Activated CD4-positive, CD25-positive, alpha-beta regulatory T cell treated with anti-CD3 and anti-CD28 coated beads, Interleukin-2, amount 50 U/mL, for 24 hours (primary cell): ENCODE results near the gene ANKRD12.
"Not testable (repeated sequence)": the region's sequence is repeated elsewhere in the genome, so short reads cannot be mapped to it uniquely, and the experiment has no call there.

Experiments
- ATAC-seq, 2 donors: fragments of 150-1000 bp; cut with Tn5 transposase; one replicate each; pipeline ENCODE4 v1.10.0; 2021; ENCODE audit warnings: mild to moderate bottlenecking in 1 of 2, moderate library complexity in 1 of 2

Gene ANKRD12

DNA sequence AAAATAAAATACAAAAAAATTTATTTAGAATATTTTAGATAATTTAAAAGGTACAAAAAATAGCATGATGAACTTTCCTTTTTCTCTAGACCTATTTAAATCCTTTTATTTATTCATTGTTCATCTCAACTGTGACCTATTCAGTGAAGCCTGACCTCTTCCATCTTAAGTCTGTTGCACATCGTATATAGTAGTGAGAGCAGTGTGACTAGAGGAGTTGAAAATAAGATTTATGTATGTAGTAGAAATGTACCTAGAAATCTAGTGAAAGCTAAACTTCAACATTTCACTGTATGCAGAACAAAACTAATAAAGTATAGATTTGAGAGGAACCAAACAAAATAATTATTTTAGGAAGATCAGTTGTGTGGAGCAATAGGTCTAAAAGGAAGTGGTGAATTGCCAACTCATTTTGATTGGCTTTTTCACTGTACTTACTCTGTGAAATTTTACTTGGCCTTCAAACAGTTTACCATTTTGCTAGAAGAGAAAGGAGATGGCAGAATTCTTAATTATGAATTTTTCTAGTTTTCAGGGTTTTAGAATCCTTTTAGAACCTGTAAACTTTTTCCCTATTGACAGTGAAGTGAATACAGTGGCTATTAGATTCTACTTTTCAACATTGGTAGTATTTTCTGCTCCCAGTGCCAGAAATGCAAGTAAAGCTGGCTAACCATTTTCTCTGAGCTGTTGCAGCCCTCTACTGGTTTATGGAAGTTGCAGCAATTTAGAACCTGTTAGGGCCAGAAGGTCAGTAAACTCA is 11.0 kb downstream of the ANKRD12 start:
- peak; percentile 45 to 47 for ATAC-seq

DNA sequence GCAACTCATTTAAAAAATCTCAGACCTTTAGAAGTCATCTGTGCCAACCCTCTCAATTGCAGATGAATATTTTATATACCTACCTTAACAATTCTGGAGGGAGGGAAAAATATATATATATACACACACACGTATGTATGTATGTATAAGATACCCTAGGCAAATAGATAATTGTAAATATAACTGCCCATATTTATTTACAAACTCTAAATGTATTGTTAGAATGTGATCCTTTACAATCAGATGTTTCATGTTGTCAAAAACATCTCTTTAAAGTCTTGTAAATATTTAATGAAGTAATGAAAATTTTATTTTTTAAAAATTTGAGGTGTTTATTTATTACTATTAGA is 11.6 kb downstream of the ANKRD12 start:
- no peak for ATAC-seq

DNA sequence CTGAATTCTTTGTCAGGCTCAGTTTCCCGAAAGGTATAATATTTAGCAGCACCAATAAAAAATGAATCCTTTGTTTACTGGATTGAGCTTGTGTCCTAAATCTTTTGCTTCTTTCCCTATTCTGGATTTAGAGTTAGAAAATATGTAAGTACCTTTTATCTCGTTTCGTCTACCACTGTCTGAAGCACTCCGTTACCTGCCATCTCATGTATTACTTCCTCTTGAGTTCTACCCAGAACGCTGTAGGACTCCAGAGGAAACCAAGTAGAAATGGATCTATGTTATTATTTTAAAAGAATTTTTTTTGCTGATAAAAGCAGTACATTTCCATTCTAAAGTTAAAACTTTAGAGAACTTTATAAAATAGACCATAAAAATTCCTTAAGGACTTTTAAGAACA is 13.5 kb downstream of the ANKRD12 start:
- no peak for ATAC-seq

DNA sequence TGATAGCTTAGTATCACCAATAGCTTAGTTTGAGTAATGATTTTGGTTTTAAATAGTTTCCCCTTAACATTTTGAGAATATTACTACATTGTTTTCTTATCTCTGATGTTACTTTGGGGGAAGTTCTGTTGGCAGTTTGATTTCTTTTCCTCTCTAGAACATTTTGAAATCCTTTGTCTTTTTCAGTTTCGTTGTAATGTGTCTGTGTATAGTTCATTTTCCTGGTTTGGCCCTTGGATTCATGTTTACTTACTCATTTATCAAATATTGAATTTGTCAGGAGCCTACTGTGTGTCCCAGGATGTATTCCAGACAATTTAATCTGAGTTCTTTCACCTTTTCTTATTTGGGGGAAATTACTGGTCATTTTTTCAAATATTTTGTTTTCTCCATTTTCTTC is 16.7 kb downstream of the ANKRD12 start:
- no peak for ATAC-seq

DNA sequence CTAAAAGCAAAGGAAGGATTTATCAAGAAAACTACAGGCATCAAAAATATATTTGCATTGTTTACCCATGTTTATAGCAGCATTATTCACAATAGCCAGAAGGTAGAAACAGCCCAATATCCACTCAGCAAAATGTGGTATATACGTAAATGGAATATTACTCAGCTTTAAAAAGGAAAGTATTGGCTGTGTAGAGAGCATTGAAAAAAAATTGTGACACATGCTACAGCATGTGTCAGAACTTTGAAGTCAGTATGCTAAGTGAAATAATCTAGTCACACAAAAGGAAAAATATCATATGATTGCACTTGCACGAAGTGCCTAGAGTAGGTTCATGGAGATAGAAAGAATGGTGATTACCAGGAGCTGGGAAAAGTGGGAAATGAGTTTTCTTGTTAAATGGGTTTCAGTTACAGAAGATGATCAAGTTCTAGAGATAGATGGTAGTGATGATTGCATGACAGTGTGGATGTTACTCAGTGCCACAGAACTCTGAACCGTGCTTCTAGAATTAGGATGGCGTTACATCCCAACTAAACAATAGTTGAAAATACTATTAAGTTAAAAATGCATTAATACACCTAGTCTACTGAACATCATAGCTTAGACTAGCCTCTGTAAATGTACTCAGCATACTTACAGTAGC is 20.1 kb downstream of the ANKRD12 start:
- peak; percentile 82 to 88 for ATAC-seq

DNA sequence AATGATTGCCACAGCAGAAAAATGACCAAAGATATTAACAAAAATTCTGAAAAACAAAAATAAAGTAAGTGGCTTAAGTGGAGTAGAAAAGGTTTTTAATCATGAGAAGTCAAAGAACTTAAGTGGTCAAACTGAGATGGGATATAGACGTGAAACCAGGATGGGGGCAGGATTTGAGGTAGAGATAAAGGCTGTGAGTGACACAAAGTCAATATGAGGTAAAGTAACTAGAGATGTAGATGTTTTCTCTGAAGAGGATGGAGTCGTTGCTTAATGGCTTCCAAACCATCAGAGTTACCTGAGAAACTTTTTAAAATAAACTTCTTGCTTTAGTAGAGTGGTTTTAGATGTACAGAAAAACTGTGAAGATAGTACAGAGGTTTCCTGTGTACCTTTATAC is 21.2 kb downstream of the ANKRD12 start:
- no peak for ATAC-seq

DNA sequence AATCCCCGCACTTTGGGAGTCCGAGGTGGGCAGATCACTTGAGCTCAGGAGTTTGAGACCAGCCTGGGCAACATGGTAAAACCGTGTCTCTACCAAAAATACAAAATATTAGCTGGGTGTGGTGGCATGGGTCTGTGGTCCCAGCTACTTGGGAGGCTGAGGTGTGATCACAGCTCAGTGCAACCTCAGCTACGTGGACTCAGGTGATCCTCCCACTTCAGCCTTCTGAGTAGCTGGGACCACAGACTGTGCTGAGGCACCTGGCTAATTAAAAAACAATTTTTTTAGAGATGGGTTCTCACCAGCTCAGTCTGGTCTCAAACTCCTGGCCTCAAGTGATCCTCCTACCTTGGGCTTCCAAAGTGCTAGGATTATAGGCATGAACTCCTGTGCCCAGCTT is 23.4 kb downstream of the ANKRD12 start:
- no peak for ATAC-seq

DNA sequence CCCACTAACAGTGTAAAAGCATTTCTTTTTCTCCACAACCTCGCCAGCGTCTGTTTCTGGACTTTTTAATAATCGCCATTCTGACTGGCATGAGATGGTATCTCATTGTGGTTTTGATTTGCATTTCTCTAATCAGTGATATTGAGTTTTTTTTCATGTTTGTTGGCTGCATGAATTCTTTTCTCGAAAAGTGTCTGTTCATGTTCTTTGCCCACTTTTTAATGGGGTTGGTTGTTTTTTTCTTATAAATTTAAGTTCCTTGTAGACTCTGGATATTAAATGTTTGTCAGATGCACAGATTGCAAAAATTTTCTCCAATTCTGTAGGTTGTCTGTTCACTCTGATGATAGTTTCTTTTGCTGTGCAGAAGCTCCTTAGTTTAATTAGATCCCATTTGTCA is 26.1 kb downstream of the ANKRD12 start:
- ATAC-seq, result not testable (repeated sequence)

DNA sequence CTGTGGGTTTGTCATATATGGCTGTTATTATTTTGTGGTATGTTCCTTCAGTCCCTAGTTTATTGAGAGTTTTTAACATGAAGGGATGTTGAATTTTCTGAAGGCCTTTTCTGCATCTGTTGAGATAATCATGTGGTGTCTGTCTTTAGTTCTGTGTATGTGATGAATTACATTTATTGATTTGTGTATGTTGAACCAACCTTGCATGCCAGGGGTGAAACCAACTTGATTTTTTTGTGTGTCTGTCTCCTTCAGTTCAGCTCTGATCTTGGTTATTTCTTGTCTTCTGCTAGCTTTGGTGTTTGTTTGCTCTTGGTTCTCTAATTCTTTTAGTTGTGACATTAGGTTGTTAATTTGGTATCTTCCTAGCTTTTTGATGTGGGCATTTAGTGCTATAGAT is 27.6 kb downstream of the ANKRD12 start:
- ATAC-seq, result not testable (repeated sequence)

DNA sequence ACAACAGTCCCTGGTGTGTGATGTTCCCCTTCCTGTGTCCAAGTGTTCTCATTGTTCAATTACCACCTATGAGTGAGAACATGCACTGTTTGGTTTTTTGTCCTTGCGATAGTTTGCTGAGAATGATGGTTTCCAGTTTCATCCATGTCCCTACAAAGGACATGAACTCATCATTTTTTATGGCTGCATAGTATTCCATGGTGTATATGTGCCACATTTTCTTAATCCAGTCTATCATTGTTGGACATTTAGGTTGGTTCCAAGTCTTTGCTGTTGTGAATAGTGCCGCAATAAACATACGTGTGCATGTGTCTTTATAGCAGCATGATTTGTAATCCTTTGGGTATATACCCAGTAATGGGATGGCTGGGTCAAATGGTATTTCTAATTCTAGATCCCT is 29.3 kb downstream of the ANKRD12 start:
- ATAC-seq, result not testable (repeated sequence)

DNA sequence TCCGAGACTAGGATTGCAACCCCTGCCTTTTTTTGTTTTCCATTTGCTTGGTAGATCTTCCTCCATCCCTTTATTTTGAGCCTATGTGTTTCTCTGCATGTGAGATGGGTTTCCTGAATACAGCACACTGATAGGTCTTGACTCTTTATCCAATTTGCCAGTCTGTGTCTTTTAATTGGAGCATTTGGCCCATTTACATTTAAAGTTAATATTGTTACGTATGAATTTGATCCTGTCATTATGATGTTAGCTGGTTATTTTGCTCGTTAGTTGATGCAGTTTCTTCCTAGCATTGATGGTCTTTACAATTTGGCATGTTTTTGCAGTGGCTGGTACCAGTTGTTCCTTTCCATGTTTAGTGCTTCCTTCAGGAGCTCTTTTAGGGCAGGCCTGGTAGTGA is 32.9 kb downstream of the ANKRD12 start:
- ATAC-seq, result not testable (repeated sequence)

DNA sequence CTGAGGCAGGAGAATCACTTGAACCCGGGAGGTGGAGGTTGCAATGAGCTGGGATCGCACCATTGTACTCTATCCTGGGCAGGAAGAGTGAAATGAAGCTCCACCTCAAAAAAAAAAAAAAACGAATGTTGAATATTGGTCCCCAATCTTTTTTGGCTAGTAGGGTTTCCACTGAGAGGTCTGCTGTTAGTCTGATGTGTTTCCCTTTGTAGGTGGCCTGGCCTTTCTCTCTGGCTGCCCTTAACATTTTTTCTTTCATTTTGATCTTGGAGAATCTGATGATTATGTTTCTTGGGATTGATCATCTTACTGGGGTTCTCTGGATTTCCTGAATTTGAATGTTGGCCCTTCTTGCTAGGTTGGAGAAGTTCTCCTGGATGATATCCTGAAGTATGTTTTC is 35.3 kb downstream of the ANKRD12 start:
- ATAC-seq, result not testable (repeated sequence)

DNA sequence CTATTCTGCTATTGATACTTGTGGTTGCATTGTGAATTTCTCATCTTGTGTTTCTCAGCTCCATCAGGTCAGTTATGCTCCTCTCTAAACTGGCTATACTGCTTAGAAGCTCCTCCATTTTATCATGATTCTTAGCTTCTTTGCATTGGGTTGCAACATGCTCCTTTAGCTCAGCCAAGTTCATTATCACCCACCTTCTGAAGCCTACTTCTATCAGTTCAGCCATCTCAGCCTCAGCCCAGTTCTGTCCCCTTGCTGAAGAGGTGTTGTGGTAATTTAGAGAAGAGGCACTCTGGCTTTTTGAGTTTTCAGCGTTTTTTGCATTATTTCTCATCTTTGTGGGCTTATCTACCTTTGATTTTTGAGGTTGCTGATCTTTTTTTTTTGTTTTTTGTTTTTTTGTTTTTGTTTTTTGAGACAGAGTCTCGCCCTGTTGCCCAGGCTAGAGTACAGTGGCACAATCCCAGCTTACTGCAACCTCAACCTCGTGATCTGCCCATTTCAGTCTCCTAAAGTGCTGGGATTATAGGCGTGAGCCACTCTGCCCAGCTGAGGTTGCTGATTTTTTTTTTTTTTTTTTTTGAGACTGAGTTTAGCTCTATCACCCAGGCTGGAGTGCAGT is 36.0 kb downstream of the ANKRD12 start:
- ATAC-seq, result no peak

DNA sequence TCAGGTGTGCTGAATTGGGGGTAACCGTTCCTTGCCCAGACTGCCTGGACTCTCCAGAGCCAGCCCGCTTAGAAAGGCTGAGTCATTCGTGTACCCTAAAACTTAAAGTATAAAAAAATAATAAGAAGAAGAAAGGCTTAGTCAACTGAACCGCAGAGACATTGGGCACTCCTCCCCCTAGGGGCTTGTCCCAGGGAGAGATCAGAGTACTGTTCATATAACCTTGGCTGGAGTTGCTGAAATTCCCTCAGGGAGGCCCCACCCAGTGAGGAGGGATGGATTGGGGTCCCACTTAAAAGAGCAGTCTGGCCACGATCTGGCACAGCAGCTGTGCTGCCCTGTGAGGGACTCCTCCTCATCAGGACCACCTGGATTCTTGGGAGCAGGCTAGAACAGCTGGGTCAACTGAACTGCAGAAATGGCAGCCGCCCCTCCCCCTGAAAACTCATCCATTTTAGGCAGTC is 37.2 kb downstream of the ANKRD12 start:
- peak; percentile 81 to 87 for ATAC-seq

DNA sequence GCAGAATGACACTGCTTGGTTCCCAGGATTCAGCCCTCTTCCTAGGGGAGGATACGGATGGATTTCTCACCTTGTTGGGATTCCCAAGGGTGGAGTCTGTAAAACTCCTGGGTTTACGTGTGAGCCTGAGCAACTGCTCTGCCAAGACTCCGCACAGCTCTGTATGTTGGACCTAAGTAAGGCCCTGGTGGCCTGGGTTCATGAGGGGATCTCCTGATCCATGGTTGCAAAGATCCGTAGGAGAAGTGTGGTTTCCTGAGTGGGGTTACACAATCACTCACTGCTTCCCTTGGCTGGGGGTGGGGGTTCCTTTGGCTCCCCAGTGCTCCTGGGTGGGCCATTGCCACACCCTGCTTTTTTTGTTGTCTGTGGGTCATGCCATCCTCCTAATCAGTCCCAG is 37.7 kb downstream of the ANKRD12 start:
- no peak for ATAC-seq

DNA sequence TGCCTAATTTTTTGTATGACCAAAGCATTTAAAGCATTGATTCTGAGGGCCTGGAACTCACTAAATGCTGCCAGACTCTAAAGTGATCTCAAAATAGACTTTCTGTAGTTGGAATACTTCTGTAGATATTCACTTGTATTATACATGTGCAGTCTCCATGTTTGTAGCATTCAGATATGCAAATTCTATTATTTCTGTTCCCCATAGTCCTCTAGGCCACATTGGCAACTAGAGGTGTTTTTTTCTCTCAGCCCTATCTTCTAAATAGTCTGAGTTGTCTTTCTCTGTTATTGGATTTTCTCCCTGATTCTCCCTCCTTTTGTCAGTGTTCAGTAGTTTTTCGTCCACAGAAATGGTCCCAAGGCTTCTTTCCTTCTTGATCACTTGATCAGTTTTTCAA is 38.5 kb downstream of the ANKRD12 start:
- ATAC-seq, result no peak

DNA sequence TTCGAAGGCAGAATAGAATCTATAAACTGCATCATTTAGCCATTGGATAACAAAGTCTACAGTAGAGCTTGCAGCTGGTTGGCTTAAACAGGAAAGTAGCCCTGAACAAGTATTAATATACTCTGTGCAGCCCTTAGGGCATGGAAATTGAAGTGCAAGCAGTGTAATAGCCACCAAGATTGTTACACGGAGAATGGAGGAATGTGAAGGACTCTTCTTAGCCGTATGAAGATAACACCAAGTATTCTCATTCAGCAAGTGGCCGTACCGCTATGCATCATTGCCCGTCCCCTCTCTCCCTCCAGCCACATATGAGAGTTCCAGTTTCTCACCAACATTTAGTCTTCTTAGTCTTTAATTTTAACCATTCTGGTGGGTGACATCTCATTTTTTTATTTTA is 40.5 kb downstream of the ANKRD12 start:
- ATAC-seq, result no peak

DNA sequence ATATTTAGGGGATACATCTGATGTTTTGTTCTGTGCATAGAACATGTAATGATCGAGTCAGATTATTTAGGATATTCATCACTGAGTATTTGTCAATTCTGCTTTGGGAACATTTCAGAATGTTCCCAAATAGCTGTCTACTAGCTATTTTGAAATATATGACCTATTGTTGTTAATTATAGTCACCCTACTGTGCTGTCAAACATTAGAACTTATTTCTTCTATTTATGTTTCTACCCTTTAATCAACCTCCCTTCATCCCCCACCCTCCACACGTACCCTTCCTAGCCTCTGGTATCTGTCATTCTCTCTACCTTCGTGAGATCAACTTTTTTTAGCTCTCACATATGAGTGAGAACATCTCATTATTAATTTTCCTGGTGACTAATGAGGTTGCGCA is 40.9 kb downstream of the ANKRD12 start:
- ATAC-seq, result peak; percentile 39 to 46

DNA sequence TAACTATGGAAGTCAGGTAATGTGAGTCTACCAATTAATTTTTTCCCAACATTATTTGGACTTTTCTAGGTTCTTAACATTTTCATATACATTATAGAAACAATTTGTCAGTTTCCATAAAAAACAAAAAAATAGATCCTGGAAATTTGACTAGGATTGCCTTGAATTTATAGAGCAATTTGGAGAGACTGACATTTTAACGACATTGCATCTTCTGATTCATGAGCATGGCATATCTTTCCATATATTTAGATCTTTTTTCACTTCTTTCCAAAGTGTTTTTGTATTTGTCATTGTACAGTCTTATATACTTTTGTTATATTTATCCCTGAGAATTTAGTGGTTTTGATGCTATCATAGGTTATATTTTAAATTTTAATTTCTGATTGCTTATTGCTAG is 42.0 kb downstream of the ANKRD12 start:
- ATAC-seq, result no peak

DNA sequence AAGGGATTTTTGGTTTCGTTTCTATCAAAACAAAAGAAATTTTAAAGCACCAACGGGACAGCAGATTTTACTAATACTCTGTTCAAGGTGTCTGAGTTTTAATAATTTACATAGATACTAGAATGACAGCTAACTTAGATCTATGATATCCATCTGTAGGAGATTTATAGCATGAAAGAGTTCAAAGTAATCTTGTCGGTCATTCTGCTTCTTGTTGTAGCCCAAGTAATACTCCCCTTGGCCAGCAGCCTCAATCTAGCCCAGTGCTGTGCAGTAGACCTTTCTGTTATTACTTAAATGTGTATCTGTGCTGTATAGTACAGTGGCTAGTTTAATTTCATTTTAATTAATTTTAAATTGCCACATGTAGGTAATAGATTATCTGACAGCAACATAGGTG is 44.7 kb downstream of the ANKRD12 start:
- no peak for ATAC-seq

DNA sequence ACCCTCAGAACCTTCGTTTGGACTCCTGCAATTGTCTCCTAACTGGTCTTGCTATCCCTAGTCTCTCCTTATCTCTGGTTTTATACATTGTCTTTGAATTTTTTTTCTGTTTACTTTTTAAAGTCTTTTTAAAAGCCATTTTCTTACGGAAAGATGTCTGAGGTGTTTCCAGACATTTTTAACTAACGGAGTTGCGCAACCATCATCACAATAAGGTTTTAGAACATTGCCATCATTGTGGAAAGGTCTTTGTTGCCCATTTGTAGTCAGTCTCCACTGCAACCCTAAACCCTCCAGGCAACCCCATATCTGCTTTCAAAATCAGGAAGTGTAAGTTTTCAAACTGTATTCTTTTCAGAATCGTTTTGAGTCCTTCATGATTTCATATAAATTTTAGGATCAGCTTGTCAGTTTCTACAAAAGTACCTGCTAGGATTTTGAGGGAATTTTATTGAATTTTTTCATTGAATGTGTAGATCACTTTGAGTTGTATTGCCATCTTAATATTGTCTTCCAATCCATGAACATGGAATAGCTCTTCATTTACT is 46.3 kb downstream of the ANKRD12 start:
- no peak for ATAC-seq

DNA sequence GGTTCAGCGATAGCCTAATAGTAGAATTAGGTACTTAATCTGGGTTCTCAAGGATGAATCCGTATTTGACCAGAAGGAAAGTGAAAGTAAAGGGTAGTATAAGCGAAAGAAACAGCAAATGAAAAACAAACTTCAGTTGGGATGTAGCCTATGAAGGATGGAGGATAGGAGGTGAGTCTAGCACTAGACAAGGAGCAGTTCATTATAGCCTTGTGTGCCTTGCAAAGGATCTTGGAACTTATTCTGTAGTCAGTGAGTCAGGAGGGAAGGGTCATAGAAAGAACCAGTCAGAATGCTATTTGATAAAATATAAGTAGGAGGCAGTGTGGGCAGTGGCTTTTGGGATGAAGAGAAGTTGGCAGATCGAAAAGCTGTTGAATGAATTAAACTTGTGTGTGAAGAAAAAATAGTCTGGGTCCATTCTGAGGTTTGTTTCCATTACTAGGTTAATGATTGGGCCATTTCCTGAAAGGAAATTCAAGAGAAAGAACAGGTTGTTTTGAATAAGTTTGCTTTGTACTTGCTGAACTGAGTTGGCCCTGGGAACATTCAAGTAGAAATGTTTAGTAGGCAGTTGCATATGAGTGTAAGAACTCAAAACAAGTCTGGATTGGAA is 48.5 kb downstream of the ANKRD12 start:
- peak; percentile 68 to 76 for ATAC-seq
